GM23338 (cell line): ENCODE measurements around the gene ZNF385B. TPM values are rescaled to one million over a fixed set of nuclear protein-coding genes. Genes with fewer than 3 reads are reported as not detected.

Experiments
- ATAC-seq: fragments of 200-7000 bp; cut with Tn5 transposase; 3 replicates; pipeline ENCODE4 v1.9.1; 2020
- DNase-seq: peaks from one replicate; pipeline ENCODE4 v3.0.0-alpha.2; 2015; ENCODE audit warnings: low spot score
- H2AFZ ChIP-seq: fragments of 200-600 bp; sonication (generic); 2 replicates; pipeline ENCODE4 v1.8.0; 2016; ENCODE audit warnings: antibody characterized with exemption, mild to moderate bottlenecking, moderate library complexity
- H3F3A ChIP-seq: fragments of 200-600 bp; sonication (generic); replicated peaks from 2 replicates; pipeline ENCODE4 v1.8.0; 2017; ENCODE audit warnings: antibody characterized with exemption, mixed run types, low read depth
- H3K27ac ChIP-seq: fragments of 200-600 bp; sonication (generic); 2 replicates; pipeline ENCODE4 v1.6.1; 2016; ENCODE audit warnings: low read depth
- H3K27me3 ChIP-seq: fragments of 200-600 bp; sonication (generic); 2 replicates; pipeline ENCODE4 v1.8.0; 2016; ENCODE audit warnings: mild to moderate bottlenecking, mixed run types, moderate library complexity; ENCODE audit not compliant: insufficient read depth
- H3K36me3 ChIP-seq: fragments of 200-600 bp; sonication (generic); 2 replicates; pipeline ENCODE4 v1.8.0; 2016; ENCODE audit warnings: mild to moderate bottlenecking; ENCODE audit not compliant: insufficient read depth
- H3K4me1 ChIP-seq: fragments of 200-600 bp; sonication (generic); 2 replicates; pipeline ENCODE4 v1.8.0; 2016; ENCODE audit warnings: mild to moderate bottlenecking, moderate library complexity; ENCODE audit not compliant: insufficient read depth
- H3K4me2 ChIP-seq: fragments of 200-600 bp; sonication (generic); 2 replicates; pipeline ENCODE4 v1.7.1; 2017; ENCODE audit warnings: mixed run types
- H3K4me3 ChIP-seq: fragments of 200-600 bp; sonication (generic); 2 replicates; pipeline ENCODE4 v1.6.1; 2016; ENCODE audit warnings: mixed run types
- H3K79me2 ChIP-seq: fragments of 200-600 bp; sonication (generic); replicated peaks from 2 replicates; pipeline ENCODE4 v1.8.0; 2017; ENCODE audit warnings: mild to moderate bottlenecking; ENCODE audit not compliant: insufficient read depth
- H3K9me2 ChIP-seq: fragments of 200-600 bp; sonication (generic); 2 replicates; pipeline ENCODE4 v1.8.0; 2017; ENCODE audit not compliant: insufficient read depth
- H4K20me1 ChIP-seq: fragments of 200-600 bp; sonication (generic); replicated peaks from 2 replicates; pipeline ENCODE4 v1.8.0; 2017; ENCODE audit warnings: mild to moderate bottlenecking; ENCODE audit not compliant: insufficient read depth
- H3K27ac Mint-ChIP-seq: 2 replicates; pipeline ENCODE4 v1.8.0; 2020; ENCODE audit warnings: inconsistent platforms, mild to moderate bottlenecking, moderate library complexity, mixed read lengths
- H3K27me3 Mint-ChIP-seq: 3 replicates; pipeline ENCODE4 v1.8.0; 2022; ENCODE audit warnings: low read depth, mild to moderate bottlenecking, moderate library complexity, mixed read lengths, inconsistent platforms; ENCODE audit not compliant: insufficient read depth, poor library complexity
- H3K36me3 Mint-ChIP-seq: 3 replicates; pipeline ENCODE4 v1.8.0; 2021; ENCODE audit warnings: low read depth, mild to moderate bottlenecking, inconsistent platforms, moderate library complexity, mixed read lengths
- H3K4me1 Mint-ChIP-seq: 3 replicates; pipeline ENCODE4 v1.8.0; 2020; ENCODE audit warnings: mild to moderate bottlenecking, inconsistent platforms, mixed read lengths
- H3K4me3 Mint-ChIP-seq: 3 replicates; pipeline ENCODE4 v1.8.0; 2021; ENCODE audit warnings: moderate library complexity, mild to moderate bottlenecking, inconsistent platforms, mixed read lengths
- H3K9me3 Mint-ChIP-seq: 3 replicates; pipeline ENCODE4 v1.8.0; 2020; ENCODE audit warnings: moderate library complexity, mild to moderate bottlenecking, inconsistent platforms, mixed read lengths
- ETS1 ChIP-seq: IDR thresholded peaks from 2 replicates; pipeline ENCODE4 v1.6.1; 2016; ENCODE audit warnings: antibody characterized with exemption
- EZH2 ChIP-seq: fragments of 200-600 bp; sonication (generic); IDR thresholded peaks from one replicate; pipeline ENCODE4 v1.8.0; 2017; ENCODE audit warnings: antibody characterized with exemption, mild to moderate bottlenecking, low read depth; ENCODE audit not compliant: unreplicated experiment
- EZH2phosphoT487 ChIP-seq: fragments of 200-600 bp; sonication (generic); IDR thresholded peaks from one replicate; pipeline ENCODE4 v1.8.1; 2018; ENCODE audit warnings: antibody characterized with exemption; ENCODE audit not compliant: unreplicated experiment
- STAT1 ChIP-seq: IDR thresholded peaks from one replicate; pipeline ENCODE4 v1.6.1; 2016; ENCODE audit warnings: antibody characterized with exemption; ENCODE audit not compliant: unreplicated experiment
- ZNF331 ChIP-seq: fragments of 250-450 bp; sonication (Bioruptor Pico); IDR thresholded peaks from 2 replicates; pipeline ENCODE4 v1.5.0; 2020; ENCODE audit warnings: low read depth, mild to moderate bottlenecking, moderate library complexity
- polyA plus RNA-seq: library from polyadenylated mRNA; unstranded; fragments of >200 nt; fragmentation: Nextera tagmentation; extraction: Ambion mirVana; gene quantifications from 2 replicates; pipeline ENCODE4 v1.2.1, GENCODE V29; 2016
- total RNA-seq: library from RNA; depleted of rRNA; stranded (reverse); fragments of >200 nt; shearing (Covaris generic); gene quantifications from 2 replicates; pipeline ENCODE4 v1.2.3, GENCODE V29; 2014
- TF ChIP-seq, protein P1 (sequence below): fragments of 250-450 bp; sonication (Bioruptor Pico); IDR thresholded peaks from 2 replicates; pipeline ENCODE4 v1.5.0; 2020; ENCODE audit warnings: mild to moderate bottlenecking, moderate library complexity

Gene ZNF385B
- total and polyA plus RNA-seq, 2 experiments from 2014 or later = 1.5 to 4.6 TPM

GRCh38 chr2:179860255-179861026 lies 971 bp downstream of the ZNF385B start:
- H3K9me2 ChIP-seq = no peaks in the 10 kb centered on the region
- peak overlapping the region; percentile 99 for H2AFZ ChIP-seq
- H3K27ac ChIP-seq = no peak overlapping the region
- H3K4me3 ChIP-seq = peak overlapping the region; percentile 92
- TF ChIP-seq EZH2phosphoT487 = no peak
- no peak for TF ChIP-seq STAT1
- no peak for TF ChIP-seq ETS1
- TF ChIP-seq, protein P1, sequence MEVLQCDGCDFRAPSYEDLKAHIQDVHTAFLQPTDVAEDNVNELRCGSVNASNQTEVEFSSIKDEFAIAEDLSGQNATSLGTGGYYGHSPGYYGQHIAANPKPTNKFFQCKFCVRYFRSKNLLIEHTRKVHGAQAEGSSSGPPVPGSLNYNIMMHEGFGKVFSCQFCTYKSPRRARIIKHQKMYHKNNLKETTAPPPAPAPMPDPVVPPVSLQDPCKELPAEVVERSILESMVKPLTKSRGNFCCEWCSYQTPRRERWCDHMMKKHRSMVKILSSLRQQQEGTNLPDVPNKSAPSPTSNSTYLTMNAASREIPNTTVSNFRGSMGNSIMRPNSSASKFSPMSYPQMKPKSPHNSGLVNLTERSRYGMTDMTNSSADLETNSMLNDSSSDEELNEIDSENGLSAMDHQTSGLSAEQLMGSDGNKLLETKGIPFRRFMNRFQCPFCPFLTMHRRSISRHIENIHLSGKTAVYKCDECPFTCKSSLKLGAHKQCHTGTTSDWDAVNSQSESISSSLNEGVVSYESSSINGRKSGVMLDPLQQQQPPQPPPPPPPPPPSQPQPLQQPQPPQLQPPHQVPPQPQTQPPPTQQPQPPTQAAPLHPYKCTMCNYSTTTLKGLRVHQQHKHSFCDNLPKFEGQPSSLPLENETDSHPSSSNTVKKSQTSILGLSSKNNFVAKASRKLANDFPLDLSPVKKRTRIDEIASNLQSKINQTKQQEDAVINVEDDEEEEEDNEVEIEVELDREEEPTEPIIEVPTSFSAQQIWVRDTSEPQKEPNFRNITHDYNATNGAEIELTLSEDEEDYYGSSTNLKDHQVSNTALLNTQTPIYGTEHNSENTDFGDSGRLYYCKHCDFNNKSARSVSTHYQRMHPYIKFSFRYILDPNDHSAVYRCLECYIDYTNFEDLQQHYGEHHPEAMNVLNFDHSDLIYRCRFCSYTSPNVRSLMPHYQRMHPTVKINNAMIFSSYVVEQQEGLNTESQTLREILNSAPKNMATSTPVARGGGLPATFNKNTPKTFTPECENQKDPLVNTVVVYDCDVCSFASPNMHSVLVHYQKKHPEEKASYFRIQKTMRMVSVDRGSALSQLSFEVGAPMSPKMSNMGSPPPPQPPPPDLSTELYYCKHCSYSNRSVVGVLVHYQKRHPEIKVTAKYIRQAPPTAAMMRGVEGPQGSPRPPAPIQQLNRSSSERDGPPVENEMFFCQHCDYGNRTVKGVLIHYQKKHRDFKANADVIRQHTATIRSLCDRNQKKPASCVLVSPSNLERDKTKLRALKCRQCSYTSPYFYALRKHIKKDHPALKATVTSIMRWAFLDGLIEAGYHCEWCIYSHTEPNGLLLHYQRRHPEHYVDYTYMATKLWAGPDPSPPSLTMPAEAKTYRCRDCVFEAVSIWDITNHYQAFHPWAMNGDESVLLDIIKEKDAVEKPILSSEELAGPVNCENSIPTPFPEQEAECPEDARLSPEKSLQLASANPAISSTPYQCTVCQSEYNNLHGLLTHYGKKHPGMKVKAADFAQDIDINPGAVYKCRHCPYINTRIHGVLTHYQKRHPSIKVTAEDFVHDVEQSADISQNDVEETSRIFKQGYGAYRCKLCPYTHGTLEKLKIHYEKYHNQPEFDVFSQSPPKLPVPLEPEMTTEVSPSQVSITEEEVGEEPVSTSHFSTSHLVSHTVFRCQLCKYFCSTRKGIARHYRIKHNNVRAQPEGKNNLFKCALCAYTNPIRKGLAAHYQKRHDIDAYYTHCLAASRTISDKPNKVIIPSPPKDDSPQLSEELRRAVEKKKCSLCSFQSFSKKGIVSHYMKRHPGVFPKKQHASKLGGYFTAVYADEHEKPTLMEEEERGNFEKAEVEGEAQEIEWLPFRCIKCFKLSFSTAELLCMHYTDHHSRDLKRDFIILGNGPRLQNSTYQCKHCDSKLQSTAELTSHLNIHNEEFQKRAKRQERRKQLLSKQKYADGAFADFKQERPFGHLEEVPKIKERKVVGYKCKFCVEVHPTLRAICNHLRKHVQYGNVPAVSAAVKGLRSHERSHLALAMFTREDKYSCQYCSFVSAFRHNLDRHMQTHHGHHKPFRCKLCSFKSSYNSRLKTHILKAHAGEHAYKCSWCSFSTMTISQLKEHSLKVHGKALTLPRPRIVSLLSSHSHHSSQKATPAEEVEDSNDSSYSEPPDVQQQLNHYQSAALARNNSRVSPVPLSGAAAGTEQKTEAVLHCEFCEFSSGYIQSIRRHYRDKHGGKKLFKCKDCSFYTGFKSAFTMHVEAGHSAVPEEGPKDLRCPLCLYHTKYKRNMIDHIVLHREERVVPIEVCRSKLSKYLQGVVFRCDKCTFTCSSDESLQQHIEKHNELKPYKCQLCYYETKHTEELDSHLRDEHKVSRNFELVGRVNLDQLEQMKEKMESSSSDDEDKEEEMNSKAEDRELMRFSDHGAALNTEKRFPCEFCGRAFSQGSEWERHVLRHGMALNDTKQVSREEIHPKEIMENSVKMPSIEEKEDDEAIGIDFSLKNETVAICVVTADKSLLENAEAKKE (CRISPR knock-in tag) = no peak
- TF ChIP-seq EZH2 = no peak
- no peak for TF ChIP-seq ZNF331 (CRISPR knock-in tag)
- Mint-ChIP-seq H3K4me3 (peak overlapping the region; percentile 91), H3K9me3 (no peaks in the 10 kb centered on the region), H3K27ac (no peak overlapping the region), H3K36me3 (no peaks in the 10 kb centered on the region), H3K4me1 (peaks cover 24% of the 10 kb centered on the region), H3K27me3 (peaks cover 28% of the 10 kb centered on the region)
- peak overlapping the region; percentile 96 for H3K4me2 ChIP-seq
- H3K36me3 ChIP-seq = no peaks in the 10 kb centered on the region
- ATAC-seq (peak; percentile 54), DNase-seq (peak; percentile 73)
- peaks cover 13% of the 10 kb centered on the region; the same call in 1 of the 2 replicates for H3K4me1 ChIP-seq
- no peaks in the 10 kb centered on the region for H3F3A ChIP-seq
- peaks cover 57% of the 10 kb centered on the region for H3K27me3 ChIP-seq
- H3K79me2 ChIP-seq = no peaks in the 10 kb centered on the region
- 0 out of 2 replicates have a peak, but pooled peaks cover 4% of the 10 kb centered on the region for H4K20me1 ChIP-seq
